Liver (tissue), 3 donors: Measurements from ENCODE around the gene MYG1.

ENCODE experiments used
- FOXA1 ChIP-seq: IDR thresholded peaks from 2 replicates; pipeline ENCODE4 v1.6.1; 2016; ENCODE audit warnings: antibody characterized with exemption
- GABPA ChIP-seq, 2 donors: IDR thresholded peaks in 1 of 2; conservative IDR thresholded peaks in 1 of 2; 2 replicates each; pipeline ENCODE4 v1.6.1; 2016; ENCODE audit warnings: antibody characterized with exemption in 2 of 2, mild to moderate bottlenecking in 1 of 2, moderate library complexity in 1 of 2
- JUND ChIP-seq, 2 donors: IDR thresholded peaks; 2 replicates each; pipeline ENCODE4 v1.6.1; 2016; ENCODE audit warnings: antibody characterized with exemption in 2 of 2
- MAX ChIP-seq: IDR thresholded peaks from 2 replicates; pipeline ENCODE4 v1.6.1; 2016; ENCODE audit warnings: antibody characterized with exemption
- RAD21 ChIP-seq, 2 donors: IDR thresholded peaks; 2 replicates each; pipeline ENCODE4 v1.6.1; 2016; ENCODE audit warnings: antibody characterized with exemption in 2 of 2, mild to moderate bottlenecking in 2 of 2
- TAF1 ChIP-seq: conservative IDR thresholded peaks from 2 replicates; pipeline ENCODE4 v1.6.1; 2016; ENCODE audit warnings: antibody characterized with exemption, mild to moderate bottlenecking
- YY1 ChIP-seq: IDR thresholded peaks from 2 replicates; pipeline ENCODE4 v1.6.1; 2016; ENCODE audit warnings: antibody characterized with exemption, mild to moderate bottlenecking
- TF ChIP-seq, protein P1 (sequence below): fragments of 150-350 bp; IDR thresholded peaks from 2 replicates; pipeline ENCODE4 v1.5.1; 2017; ENCODE audit warnings: improper control_type of control experiment, low read depth, low read length; ENCODE audit not compliant: missing input control
- TF ChIP-seq, protein P2 (sequence below): IDR thresholded peaks from 2 replicates; pipeline ENCODE4 v1.6.1; 2016; ENCODE audit warnings: antibody characterized with exemption
- donor health status: healthy.
- donor health status: healthy.

- TF ChIP-seq RAD21 (IDR thresholded peaks at IDR 0.05) (no peak), TAF1 (no peak), YY1 (no peak), FOXA1 (no peak), MAX (no peak), JUND (IDR thresholded peaks at IDR 0.05) (no peak), GABPA (IDR thresholded peaks at IDR 0.05 in 1 of 2, conservative IDR thresholded peaks at IDR 0.05 in 1 of 2) (no peak)
- TF ChIP-seq, protein P1, sequence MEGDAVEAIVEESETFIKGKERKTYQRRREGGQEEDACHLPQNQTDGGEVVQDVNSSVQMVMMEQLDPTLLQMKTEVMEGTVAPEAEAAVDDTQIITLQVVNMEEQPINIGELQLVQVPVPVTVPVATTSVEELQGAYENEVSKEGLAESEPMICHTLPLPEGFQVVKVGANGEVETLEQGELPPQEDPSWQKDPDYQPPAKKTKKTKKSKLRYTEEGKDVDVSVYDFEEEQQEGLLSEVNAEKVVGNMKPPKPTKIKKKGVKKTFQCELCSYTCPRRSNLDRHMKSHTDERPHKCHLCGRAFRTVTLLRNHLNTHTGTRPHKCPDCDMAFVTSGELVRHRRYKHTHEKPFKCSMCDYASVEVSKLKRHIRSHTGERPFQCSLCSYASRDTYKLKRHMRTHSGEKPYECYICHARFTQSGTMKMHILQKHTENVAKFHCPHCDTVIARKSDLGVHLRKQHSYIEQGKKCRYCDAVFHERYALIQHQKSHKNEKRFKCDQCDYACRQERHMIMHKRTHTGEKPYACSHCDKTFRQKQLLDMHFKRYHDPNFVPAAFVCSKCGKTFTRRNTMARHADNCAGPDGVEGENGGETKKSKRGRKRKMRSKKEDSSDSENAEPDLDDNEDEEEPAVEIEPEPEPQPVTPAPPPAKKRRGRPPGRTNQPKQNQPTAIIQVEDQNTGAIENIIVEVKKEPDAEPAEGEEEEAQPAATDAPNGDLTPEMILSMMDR, result no peak
- TF ChIP-seq, protein P2, sequence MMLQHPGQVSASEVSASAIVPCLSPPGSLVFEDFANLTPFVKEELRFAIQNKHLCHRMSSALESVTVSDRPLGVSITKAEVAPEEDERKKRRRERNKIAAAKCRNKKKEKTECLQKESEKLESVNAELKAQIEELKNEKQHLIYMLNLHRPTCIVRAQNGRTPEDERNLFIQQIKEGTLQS, result no peak
Observed at GRCh38 chr12:53254816-53255545, 44.5 kb upstream of the MYG1 start.
